Activated CD4-positive, CD25-positive, alpha-beta regulatory T cell (primary cell): ENCODE data around the gene ACHE.
"Not testable (repeated sequence)": the region's sequence is repeated elsewhere in the genome, so short reads cannot be mapped to it uniquely, and the experiment has no call there.

Experiments used
- DNase-seq, 4 experiments: peaks; one replicate each; lab custom pipeline; 2025; lab: John Stamatoyannopoulos, UW

The ACHE gene

GRCh38 chr7:100861616-100861985 lies 34.1 kb downstream of the ACHE start:
- DNase-seq, result no peak

GRCh38 chr7:100860702-100861615 lies 34.7 kb downstream of the ACHE start:
- DNase-seq, result no peak

GRCh38 chr7:100859856-100860255 lies 35.8 kb downstream of the ACHE start:
- no peak for DNase-seq

- DNase-seq, result no peak
Observed at GRCh38 chr7:100856871-100857282, 38.8 kb downstream of the ACHE start.

GRCh38 chr7:100855515-100855914 lies 40.2 kb downstream of the ACHE start:
- no peak for DNase-seq

GRCh38 chr7:100854899-100855298 lies 40.8 kb downstream of the ACHE start:
- not testable (repeated sequence) for DNase-seq

- no peak for DNase-seq
Observed at GRCh38 chr7:100854146-100854895, 41.4 kb downstream of the ACHE start.

GRCh38 chr7:100852048-100852872 lies 43.4 kb downstream of the ACHE start, which contains the start of gene SLC12A9:
SLC12A9 (plus strand) TSS chr7:100852713; CDS start chr7:100854198, 1,485 bp downstream.
- peak; percentile 63 to 80 (median 69) for DNase-seq

- DNase-seq, result no peak
Observed at GRCh38 chr7:100847360-100847759, 48.3 kb downstream of the ACHE start.

- DNase-seq, result no peak
Observed at GRCh38 chr7:100840470-100841100, 55.1 kb downstream of the ACHE start.
